Stimulated activated CD4-positive, alpha-beta T cell treated with anti-CD3 and anti-CD28 coated beads, Interleukin-1b, Interleukin-23, amount 100 ng/mL, for 1 hour (primary cell): Measurements from ENCODE around the gene CHRM2.

Experiments used
- DNase-seq, 2 donors: peaks; one replicate each; pipeline ENCODE4 v3.0.0-alpha.2; 2020; ENCODE audit warnings: low read depth in 2 of 2

Gene CHRM2

GRCh38 chr7:136957391-136957790 lies 88.9 kb downstream of the CHRM2 start:
- DNase-seq: no peak

- no peak for DNase-seq
These were observed 89.6 kb downstream of the CHRM2 start for GRCh38 chr7:136958016-136958415.

GRCh38 chr7:136964347-136964746 lies 95.9 kb downstream of the CHRM2 start:
- DNase-seq: no peak

GRCh38 chr7:136966825-136967224 lies 98.4 kb downstream of the CHRM2 start:
- DNase-seq: no peak

GRCh38 chr7:136969761-136970160 lies 101.3 kb downstream of the CHRM2 start:
- no peak for DNase-seq

GRCh38 chr7:136971776-136972175 lies 103.3 kb downstream of the CHRM2 start:
- DNase-seq: no peak

GRCh38 chr7:136976504-136977251 lies 108.2 kb downstream of the CHRM2 start:
- DNase-seq: no peak

GRCh38 chr7:136993377-136993776 lies 124.9 kb downstream of the CHRM2 start:
- no peak for DNase-seq

GRCh38 chr7:136997735-136998134 lies 129.3 kb downstream of the CHRM2 start:
- no peak for DNase-seq

- DNase-seq: no peak
These were observed 130.0 kb downstream of the CHRM2 start for GRCh38 chr7:136998495-136998894.

GRCh38 chr7:137000621-137001020 lies 132.2 kb downstream of the CHRM2 start:
- DNase-seq: no peak

- DNase-seq: no peak
These were observed 132.6 kb downstream of the CHRM2 start for GRCh38 chr7:137001041-137001440.

GRCh38 chr7:137001478-137001877 lies 133.0 kb downstream of the CHRM2 start:
- no peak for DNase-seq

- no peak for DNase-seq
These were observed 134.6 kb downstream of the CHRM2 start for GRCh38 chr7:137003086-137003485.

- DNase-seq: no peak
These were observed 135.1 kb downstream of the CHRM2 start for GRCh38 chr7:137003566-137003965.

- no peak for DNase-seq
These were observed 137.4 kb downstream of the CHRM2 start for GRCh38 chr7:137005873-137006272.

- no peak for DNase-seq
These were observed 137.8 kb downstream of the CHRM2 start for GRCh38 chr7:137006293-137006692.

- DNase-seq: no peak
These were observed 138.7 kb downstream of the CHRM2 start for GRCh38 chr7:137007001-137007694.

- DNase-seq: no peak
These were observed 141.0 kb downstream of the CHRM2 start for GRCh38 chr7:137009404-137009803.

GRCh38 chr7:137015015-137015414 lies 146.6 kb downstream of the CHRM2 start:
- no peak for DNase-seq

- DNase-seq: no peak
These were observed 148.8 kb downstream of the CHRM2 start for GRCh38 chr7:137017221-137017620.

- DNase-seq: no peak
These were observed 150.0 kb downstream of the CHRM2 start for GRCh38 chr7:137018468-137018867.

- DNase-seq: no peak
These were observed 151.9 kb downstream of the CHRM2 start for GRCh38 chr7:137020351-137020750.
